ENCODE results near the gene CRTC2.

The CRTC2 gene

GRCh38 chr1:153942766-153943549 is 15.5 kb downstream of the CRTC2 start:
- no peak for DNase-seq (ENCODE audit: low read depth in 2 of 2)
- no peak overlapping the region for H3K4me3 ChIP-seq (replicated peaks in 1 of 2; ENCODE audit: low read depth in 2 of 2, low read length in 2 of 2)
- TF ChIP-seq, protein P1, sequence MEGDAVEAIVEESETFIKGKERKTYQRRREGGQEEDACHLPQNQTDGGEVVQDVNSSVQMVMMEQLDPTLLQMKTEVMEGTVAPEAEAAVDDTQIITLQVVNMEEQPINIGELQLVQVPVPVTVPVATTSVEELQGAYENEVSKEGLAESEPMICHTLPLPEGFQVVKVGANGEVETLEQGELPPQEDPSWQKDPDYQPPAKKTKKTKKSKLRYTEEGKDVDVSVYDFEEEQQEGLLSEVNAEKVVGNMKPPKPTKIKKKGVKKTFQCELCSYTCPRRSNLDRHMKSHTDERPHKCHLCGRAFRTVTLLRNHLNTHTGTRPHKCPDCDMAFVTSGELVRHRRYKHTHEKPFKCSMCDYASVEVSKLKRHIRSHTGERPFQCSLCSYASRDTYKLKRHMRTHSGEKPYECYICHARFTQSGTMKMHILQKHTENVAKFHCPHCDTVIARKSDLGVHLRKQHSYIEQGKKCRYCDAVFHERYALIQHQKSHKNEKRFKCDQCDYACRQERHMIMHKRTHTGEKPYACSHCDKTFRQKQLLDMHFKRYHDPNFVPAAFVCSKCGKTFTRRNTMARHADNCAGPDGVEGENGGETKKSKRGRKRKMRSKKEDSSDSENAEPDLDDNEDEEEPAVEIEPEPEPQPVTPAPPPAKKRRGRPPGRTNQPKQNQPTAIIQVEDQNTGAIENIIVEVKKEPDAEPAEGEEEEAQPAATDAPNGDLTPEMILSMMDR (IDR thresholded peaks at IDR 0.05; ENCODE audit: low read depth, low read length), result no peak

GRCh38 chr1:153941826-153942725 is 16.3 kb downstream of the CRTC2 start:
- no peak for DNase-seq (ENCODE audit: low read depth in 2 of 2)
- TF ChIP-seq, protein P1 (IDR thresholded peaks at IDR 0.05; ENCODE audit: low read depth, low read length), result no peak
- no peak overlapping the region for H3K4me3 ChIP-seq (replicated peaks in 1 of 2; ENCODE audit: low read depth in 2 of 2, low read length in 2 of 2)

DNA sequence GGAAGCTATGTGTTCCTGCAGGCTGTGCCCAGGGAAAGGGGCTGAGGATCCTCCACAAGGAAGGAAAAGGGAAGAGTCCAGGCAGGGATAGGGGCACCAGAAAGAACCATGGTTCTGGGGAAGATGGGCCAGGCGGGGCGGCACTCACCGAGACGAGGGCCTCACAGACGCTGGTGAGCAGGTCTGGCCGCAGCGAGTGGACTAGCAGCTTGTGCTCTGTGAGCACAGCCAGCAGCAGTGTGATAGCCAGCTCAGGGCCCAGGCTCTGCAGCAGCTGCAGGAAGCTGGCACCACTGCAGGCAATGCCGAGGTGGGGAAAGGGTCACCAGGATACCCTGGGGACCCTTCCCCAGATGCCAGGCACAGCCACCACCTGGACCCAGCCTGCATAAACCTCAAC is 17.7 kb downstream of the CRTC2 start:
- no peak overlapping the region for H3K4me3 ChIP-seq (replicated peaks in 1 of 2; ENCODE audit: low read depth in 2 of 2, low read length in 2 of 2)
- DNase-seq (ENCODE audit: low read depth in 2 of 2), result no peak

GRCh38 chr1:153939476-153939875 is 18.9 kb downstream of the CRTC2 start:
- DNase-seq (ENCODE audit: low read depth in 2 of 2), result no peak
- H3K4me3 ChIP-seq (replicated peaks in 1 of 2; ENCODE audit: low read depth in 2 of 2, low read length in 2 of 2), result no peak overlapping the region
- TF ChIP-seq, protein P1 (IDR thresholded peaks at IDR 0.05; ENCODE audit: low read depth, low read length), result no peak

More for the DNA sequence above, 17.7 kb downstream of the CRTC2 start:
- TF ChIP-seq, protein P1 (IDR thresholded peaks at IDR 0.05; ENCODE audit: low read depth, low read length), result no peak

DNA sequence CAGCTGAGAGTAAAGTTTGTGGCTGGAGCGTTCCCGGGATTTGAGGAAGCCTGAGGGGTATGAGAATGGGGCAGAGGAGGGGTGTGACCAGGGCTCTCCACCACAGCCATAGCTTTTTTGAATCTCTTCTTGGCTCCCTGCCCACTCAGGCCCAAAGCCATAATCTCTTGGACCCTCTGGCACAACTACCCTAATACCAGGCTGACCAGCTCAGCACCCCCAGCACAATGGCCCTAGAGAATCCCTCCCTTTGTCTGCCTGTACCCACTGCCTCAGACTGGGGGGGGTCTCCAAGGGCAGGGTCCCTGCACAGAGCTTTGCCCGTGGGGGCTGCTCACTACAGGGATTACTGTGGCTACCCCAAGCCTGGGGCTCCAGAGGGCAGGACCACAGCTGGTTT is 19.4 kb downstream of the CRTC2 start:
- DNase-seq (ENCODE audit: low read depth in 2 of 2), result no peak
- no peak overlapping the region for H3K4me3 ChIP-seq (replicated peaks in 1 of 2; ENCODE audit: low read depth in 2 of 2, low read length in 2 of 2)
- TF ChIP-seq, protein P1 (IDR thresholded peaks at IDR 0.05; ENCODE audit: low read depth, low read length), result no peak

DNA sequence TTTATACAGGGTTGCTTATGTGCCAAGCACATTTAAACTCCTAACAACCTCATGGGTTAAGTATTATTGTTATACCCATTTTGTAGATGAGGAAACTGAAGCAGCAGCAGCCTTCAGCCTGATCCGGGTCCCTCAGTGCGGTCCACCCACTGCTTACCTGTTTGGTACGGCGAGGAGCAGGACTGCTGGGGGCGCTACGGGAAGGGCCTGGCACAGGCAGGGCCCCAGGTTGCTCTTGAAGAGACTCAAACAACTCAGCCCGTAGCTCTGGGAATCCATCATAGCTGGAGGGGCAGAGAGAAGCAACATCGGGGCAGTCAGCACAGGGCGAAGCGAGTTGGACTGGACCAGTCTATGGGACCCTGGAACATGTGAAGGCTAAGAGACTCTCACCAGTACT is 21.1 kb downstream of the CRTC2 start:
- H3K4me3 ChIP-seq (replicated peaks in 1 of 2; ENCODE audit: low read depth in 2 of 2, low read length in 2 of 2), result no peak overlapping the region
- TF ChIP-seq, protein P1 (IDR thresholded peaks at IDR 0.05; ENCODE audit: low read depth, low read length), result no peak
- DNase-seq (ENCODE audit: low read depth in 2 of 2), result no peak
